Activated CD8-positive, alpha-beta T cell treated with anti-CD3 and anti-CD28 coated beads, Interleukin-2, amount 10 ng/mL, durations not matched to agents 7 days and 5 days (primary cell): ENCODE data around the gene AP4M1. TPM values are rescaled to one million over a fixed set of nuclear protein-coding genes. Genes with fewer than 3 reads are reported as not detected.

ENCODE experiments used
- ATAC-seq: fragments of 150-1000 bp; cut with Tn5 transposase; one replicate; pipeline ENCODE4 v1.10.0; 2021; ENCODE audit warnings: moderate library complexity
- CTCF ChIA-PET: fragments of 350-600 bp; sonication (Branson Sonifier 250); formaldehyde crosslinking; loops from one replicate; lab custom pipeline; 2021; ENCODE audit warnings: antibody characterized with exemption; lab: Charles Lee
- POLR2A ChIA-PET: fragments of 350-600 bp; sonication (Branson Sonifier 250); formaldehyde crosslinking; loops from one replicate; lab custom pipeline; 2021; ENCODE audit warnings: antibody characterized with exemption; lab: Charles Lee
- DNase-seq: peaks from one replicate; pipeline ENCODE4 v3.0.0-alpha.2; 2020
- H3K27ac Mint-ChIP-seq: one replicate; pipeline ENCODE4 v1.8.0; 2021; ENCODE audit warnings: mild to moderate bottlenecking, mixed read lengths
- H3K27me3 Mint-ChIP-seq: one replicate; pipeline ENCODE4 v1.8.0; 2021; ENCODE audit warnings: low read depth, mixed read lengths
- H3K36me3 Mint-ChIP-seq: one replicate; pipeline ENCODE4 v1.8.0; 2021; ENCODE audit warnings: low read depth, mixed read lengths
- H3K4me1 Mint-ChIP-seq: one replicate; pipeline ENCODE4 v1.8.0; 2021; ENCODE audit warnings: low read depth, mixed read lengths
- H3K4me3 Mint-ChIP-seq: one replicate; pipeline ENCODE4 v1.8.0; 2021; ENCODE audit warnings: mild to moderate bottlenecking, mixed read lengths
- H3K9me3 Mint-ChIP-seq: one replicate; pipeline ENCODE4 v1.8.0; 2022; ENCODE audit warnings: mixed read lengths; ENCODE audit not compliant: insufficient read depth
- microRNA-seq: library from miRNA; unstranded; fragments of <30 nt; microRNA quantifications from one replicate; pipeline ENCODE4 v1.2.0, GENCODE V29; 2022
- total RNA-seq, 2 experiments: library from RNA; stranded (reverse); gene quantifications; one replicate each; pipeline ENCODE4 v1.2.3, GENCODE V29; 2021

Gene AP4M1
- total RNA-seq, 2 experiments from 2014 or later = 10.8 to 13.0 TPM

- ATAC-seq = no peak
- H3K4me3 Mint-ChIP-seq = no peak overlapping the region
- ChIA-PET POLR2A (interaction anchor here (1.0 to 1.6 kb wide), 2 partner anchors 12 to 52 kb away, joined by 3 to 8 read pairs; partner anchors contain the start of genes AP4M1 and MCM7), CTCF (interaction anchor here (1.5 to 2.1 kb wide), 2 partner anchors 21 to 36 kb away, joined by 4 to 5 read pairs; no protein-coding TSS in a partner anchor)
- peak overlapping the region; percentile 39 for H3K27ac Mint-ChIP-seq
- peaks cover 65% of the 10 kb centered on the region for H3K4me1 Mint-ChIP-seq
- H3K27me3 Mint-ChIP-seq = no peaks in the 10 kb centered on the region
- H3K36me3 Mint-ChIP-seq = peaks cover 66% of the 10 kb centered on the region
- H3K9me3 Mint-ChIP-seq = no peaks in the 10 kb centered on the region
- no peak for DNase-seq
Measured at GRCh38 chr7:100153708-100154535, 52.5 kb downstream of the AP4M1 start.

DNA sequence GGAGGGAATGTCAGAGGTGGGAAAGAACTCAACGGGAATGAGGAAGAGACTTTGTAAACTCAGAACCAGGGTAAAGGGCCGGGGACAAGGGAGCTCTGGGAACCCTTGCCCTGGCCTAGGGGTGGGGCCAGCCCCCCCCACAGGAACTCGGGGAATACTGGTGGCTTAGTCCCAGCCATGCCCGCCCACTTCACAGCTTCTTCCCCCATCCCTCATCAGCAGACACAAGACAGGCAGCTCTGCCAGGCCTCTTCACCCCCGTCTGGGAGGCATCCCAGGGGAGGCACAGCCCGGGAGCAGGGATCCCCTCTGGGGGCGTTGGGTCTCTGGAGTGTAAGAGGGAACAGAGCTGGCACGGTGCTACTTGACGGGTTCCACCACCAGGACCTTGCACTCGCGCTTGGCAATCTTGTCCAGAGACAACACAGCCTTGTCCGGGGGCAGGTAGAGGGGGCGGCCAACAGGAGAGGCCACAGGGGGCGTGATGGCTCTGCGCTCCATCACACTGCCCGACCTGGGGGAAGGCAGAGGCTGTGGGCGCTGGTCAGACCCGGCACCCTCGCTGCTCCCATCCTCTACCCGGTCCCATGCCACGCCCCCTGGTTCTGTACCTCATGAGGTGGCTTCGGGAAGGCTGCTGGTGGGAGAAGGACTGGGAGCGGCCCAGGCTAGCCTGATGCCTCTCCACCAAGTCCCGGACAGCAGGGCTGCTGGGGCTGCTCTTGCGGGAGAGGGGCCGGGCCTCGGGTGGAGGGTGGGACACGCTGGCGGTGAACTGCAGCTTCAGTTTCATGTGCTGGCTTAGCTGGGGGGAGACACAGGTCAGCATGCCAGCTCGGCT is 53.4 kb downstream of the AP4M1 start:
- peak overlapping the region; percentile 34 for H3K27ac Mint-ChIP-seq
- DNase-seq (no peak), ATAC-seq (no peak)
- ChIA-PET POLR2A (interaction anchor here (0.8 to 1.7 kb wide), 5 partner anchors 13 to 180 kb away, joined by 3 to 4 read pairs (median 3); partner anchors contain the start of genes AP4M1, GPC2, MCM7 and STAG3), CTCF (interaction anchor here (1.0 to 4.6 kb wide), 3 partner anchors 9 to 35 kb away, joined by 3 to 27 read pairs (median 5); partner anchors contain the start of gene GAL3ST4)
- H3K36me3 Mint-ChIP-seq = peaks cover 64% of the 10 kb centered on the region
- no peaks in the 10 kb centered on the region for H3K27me3 Mint-ChIP-seq
- no peak overlapping the region for H3K4me3 Mint-ChIP-seq
- H3K4me1 Mint-ChIP-seq = peaks cover 71% of the 10 kb centered on the region
- no peaks in the 10 kb centered on the region for H3K9me3 Mint-ChIP-seq

DNA sequence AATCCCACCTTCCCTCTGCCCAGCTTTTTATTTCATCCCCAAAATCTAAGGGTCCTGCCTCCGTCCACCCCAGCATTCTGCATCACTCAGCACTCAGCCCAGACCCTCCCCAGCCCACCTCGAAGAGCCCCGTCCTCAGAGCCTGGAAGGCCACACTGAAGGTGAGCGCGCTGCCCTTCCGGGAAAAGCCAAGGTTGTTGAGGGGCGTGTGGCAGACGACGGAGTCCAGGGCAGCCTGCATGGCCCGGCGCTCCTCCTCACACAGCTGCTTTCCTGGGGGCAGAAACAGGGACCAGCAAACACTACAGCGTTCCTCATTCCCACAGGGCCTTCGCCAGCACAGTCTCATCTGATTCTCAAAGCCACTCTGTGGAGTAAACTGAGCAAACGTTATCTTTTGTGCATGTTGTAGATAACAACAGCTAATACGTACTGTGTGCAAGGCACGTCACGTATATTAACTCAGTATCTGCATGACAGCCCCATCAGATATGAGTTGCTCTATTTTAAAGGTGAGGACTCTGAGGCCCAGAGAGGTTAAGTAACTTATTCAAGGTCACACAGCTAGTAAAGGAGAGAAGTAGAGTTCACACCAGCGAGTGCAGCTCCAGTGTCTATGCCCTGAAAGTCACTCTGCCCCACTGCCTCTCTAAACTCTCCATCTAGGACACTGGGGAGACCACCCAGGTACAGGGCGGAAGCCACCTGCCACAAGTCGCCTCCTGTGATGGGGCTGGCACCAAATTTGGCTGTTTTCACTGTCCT is 54.3 kb downstream of the AP4M1 start:
- peak overlapping the region; percentile 81 for H3K27ac Mint-ChIP-seq
- POLR2A ChIA-PET = interaction anchor here (0.6 to 1.7 kb wide), 5 partner anchors 12 to 179 kb away, joined by 3 to 4 read pairs (median 3); partner anchors contain the start of genes GPC2 and STAG3
- peaks cover 56% of the 10 kb centered on the region for H3K36me3 Mint-ChIP-seq
- no peak for ATAC-seq
- CTCF ChIA-PET = interaction anchor here (1.0 to 4.6 kb wide), 7 partner anchors 7 to 63 kb away, joined by 3 to 27 read pairs (median 9); partner anchors contain the start of genes GAL3ST4 and LAMTOR4
- no peaks in the 10 kb centered on the region for H3K9me3 Mint-ChIP-seq
- H3K4me1 Mint-ChIP-seq = peaks cover 63% of the 10 kb centered on the region
- H3K4me3 Mint-ChIP-seq = no peak overlapping the region
- no peaks in the 10 kb centered on the region for H3K27me3 Mint-ChIP-seq
- no peak for DNase-seq

- POLR2A ChIA-PET = interaction anchor here (0.5 to 1.8 kb wide), 5 partner anchors 8 to 272 kb away, joined by 3 to 10 read pairs (median 4); partner anchors contain the start of genes LAMTOR4 and ZCWPW1
- no peak for DNase-seq
- H3K27me3 Mint-ChIP-seq = no peaks in the 10 kb centered on the region
- H3K9me3 Mint-ChIP-seq = no peaks in the 10 kb centered on the region
- peaks cover 63% of the 10 kb centered on the region for H3K4me1 Mint-ChIP-seq
- H3K36me3 Mint-ChIP-seq = peaks cover 54% of the 10 kb centered on the region
- H3K27ac Mint-ChIP-seq = peak overlapping the region; percentile 81
- CTCF ChIA-PET = interaction anchor here (0.7 to 4.6 kb wide), 10 partner anchors 8 to 62 kb away, joined by 3 to 27 read pairs (median 5); partner anchors contain the start of genes GAL3ST4, GPC2, LAMTOR4 and STAG3
- peak overlapping the region; percentile 79 for H3K4me3 Mint-ChIP-seq
- ATAC-seq = peak; percentile 7
Measured at GRCh38 chr7:100156331-100157068, 55.1 kb downstream of the AP4M1 start.

- Mint-ChIP-seq H3K27ac (peak overlapping the region; percentile 81), H3K27me3 (no peaks in the 10 kb centered on the region), H3K4me1 (peaks cover 63% of the 10 kb centered on the region), H3K36me3 (peaks cover 49% of the 10 kb centered on the region), H3K4me3 (peak overlapping the region; percentile 79), H3K9me3 (no peaks in the 10 kb centered on the region)
- DNase-seq = no peak
- CTCF ChIA-PET = interaction anchor here (0.7 to 4.6 kb wide), 10 partner anchors 8 to 188 kb away, joined by 3 to 27 read pairs (median 5); partner anchors contain the start of genes GAL3ST4, GPC2, LAMTOR4 and STAG3
- no peak for ATAC-seq
- POLR2A ChIA-PET = interaction anchor here (0.5 to 1.8 kb wide), 4 partner anchors 8 to 272 kb away, joined by 3 to 10 read pairs (median 4); partner anchors contain the start of genes LAMTOR4 and ZCWPW1
Measured at GRCh38 chr7:100157069-100157333, 55.6 kb downstream of the AP4M1 start.

DNA sequence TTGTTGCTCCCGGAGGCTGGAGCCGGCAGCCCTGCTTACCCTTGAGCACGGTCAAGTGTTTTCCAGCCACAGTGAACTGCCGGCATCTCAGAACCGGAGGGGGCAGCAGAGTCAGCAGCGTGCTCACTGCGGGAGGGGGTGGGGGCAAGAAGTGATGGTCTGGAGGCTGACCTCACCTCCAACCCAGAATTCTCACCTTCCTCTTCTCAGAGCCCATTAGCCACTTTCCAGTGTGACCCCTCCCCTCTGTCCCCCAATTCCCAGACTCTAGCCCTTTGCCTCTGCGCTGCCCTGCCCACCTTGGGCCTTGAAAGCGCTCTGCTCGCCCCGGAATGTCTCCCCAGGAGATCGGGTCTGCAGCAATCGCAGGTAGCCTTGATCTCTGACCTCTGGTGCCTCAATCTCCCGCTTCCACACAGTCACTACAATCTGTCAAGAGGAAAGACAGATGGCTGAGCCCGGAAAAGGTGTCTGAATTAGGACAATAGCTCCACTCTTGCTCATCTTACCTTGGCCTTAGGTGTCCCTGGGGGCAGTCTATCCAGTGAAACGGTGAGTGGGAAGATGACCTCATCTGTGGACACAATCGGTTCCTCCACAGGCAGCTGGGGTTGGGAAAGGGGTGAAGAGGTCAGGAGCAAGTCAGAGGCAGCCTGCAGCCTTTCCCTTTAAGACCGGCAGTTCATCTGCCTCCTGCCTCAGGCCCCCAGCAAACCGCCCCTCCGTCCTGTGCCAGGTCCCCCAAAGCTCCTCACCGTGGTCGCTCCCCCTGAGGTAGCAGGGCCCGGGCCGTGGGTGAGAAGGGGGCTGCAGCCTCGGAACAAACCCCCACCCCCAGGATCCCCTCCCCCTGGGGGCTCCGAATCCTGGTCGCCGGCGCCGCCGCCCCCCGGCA is 56.1 kb downstream of the AP4M1 start:
- Mint-ChIP-seq H3K27ac (peak overlapping the region; percentile 79), H3K4me1 (peaks cover 61% of the 10 kb centered on the region), H3K9me3 (no peaks in the 10 kb centered on the region), H3K36me3 (peaks cover 43% of the 10 kb centered on the region), H3K27me3 (no peaks in the 10 kb centered on the region), H3K4me3 (peak overlapping the region; percentile 79)
- POLR2A ChIA-PET = interaction anchor here (0.8 to 1.8 kb wide), 3 partner anchors 9 to 271 kb away, joined by 3 to 10 read pairs (median 4); partner anchors contain the start of genes LAMTOR4 and ZCWPW1
- CTCF ChIA-PET = interaction anchor here (0.7 to 4.6 kb wide), 9 partner anchors 9 to 187 kb away, joined by 3 to 27 read pairs (median 5); partner anchors contain the start of genes GAL3ST4, GPC2, LAMTOR4 and STAG3
- ATAC-seq = peak; percentile 10
- peak; percentile 35 for DNase-seq

Small RNA genes within 50 kb of the gene (microRNA-seq; reads per million reads assigned to microRNA genes)
- 5,108 reads per million, percentile 92 among the genes with 10 or more reads in this experiment for gene MIR106B
- gene MIR25 = 1,324 reads per million, percentile 83 among the genes with 10 or more reads in this experiment
- not detected for gene MIR4658
- 28,014 reads per million, percentile 97 among the genes with 10 or more reads in this experiment for gene MIR93

Other genes starting within 250 kb of the AP4M1 start
- gene OR2AE1, start 224.6 kb upstream of the AP4M1 start, total RNA-seq = under 1 TPM; 0.42 to 0.60 TPM
- gene TRIM4, start 182.1 kb upstream of the AP4M1 start, total RNA-seq = 10 to 100 TPM; 26.7 to 28.0 TPM
- under 1 TPM in 1 of 2 experiments, not detected in 1; 0.21 TPM for gene GJC3, start 172.0 kb upstream of the AP4M1 start, total RNA-seq
- not detected for gene AZGP1, start 125.6 kb upstream of the AP4M1 start, total RNA-seq
- gene ZKSCAN1, start 86.0 kb upstream of the AP4M1 start, total RNA-seq = 10 to 100 TPM; 50.4 to 54.5 TPM
- gene ZSCAN21, start 51.9 kb upstream of the AP4M1 start, total RNA-seq = 1 to 10 TPM; 5.8 to 7.5 TPM
- gene ZNF3, start 19.9 kb upstream of the AP4M1 start, total RNA-seq = 10 to 100 TPM; 20.9 to 21.8 TPM
- 10 to 100 TPM; 74.0 to 78.3 TPM for gene COPS6, start 12.7 kb upstream of the AP4M1 start, total RNA-seq
- 100 to 1,000 TPM; 364 to 375 TPM for gene MCM7, start 246 bp upstream of the AP4M1 start, total RNA-seq
- gene TAF6, start 17.7 kb downstream of the AP4M1 start, total RNA-seq = 10 to 100 TPM; 74.6 to 81.0 TPM
- gene CNPY4, start 18.0 kb downstream of the AP4M1 start, total RNA-seq = 10 to 100 TPM; 32.4 to 35.5 TPM
- 1 to 10 TPM; 4.3 to 5.7 TPM for gene MBLAC1, start 25.3 kb downstream of the AP4M1 start, total RNA-seq
- 100 to 1,000 TPM; 134 to 143 TPM for gene LAMTOR4, start 47.3 kb downstream of the AP4M1 start, total RNA-seq
- gene TRAPPC14, start 57.1 kb downstream of the AP4M1 start, total RNA-seq = 10 to 100 TPM; 42.7 to 44.0 TPM
- gene GAL3ST4, start 67.0 kb downstream of the AP4M1 start, total RNA-seq = 1 to 10 TPM; 2.8 to 3.5 TPM
- gene GPC2, start 75.7 kb downstream of the AP4M1 start, total RNA-seq = 1 to 10 TPM; 8.1 to 8.2 TPM
- 10 to 100 TPM; 16.5 to 20.6 TPM for gene STAG3, start 76.3 kb downstream of the AP4M1 start, total RNA-seq
- 10 to 100 TPM; 61.6 to 64.8 TPM for gene PVRIG, start 118.3 kb downstream of the AP4M1 start, total RNA-seq
- not detected for gene SPDYE3, start 206.1 kb downstream of the AP4M1 start, total RNA-seq